ENCODE data around the gene PGAP3. TPM values are rescaled to one million over a fixed set of nuclear protein-coding genes. Genes with fewer than 3 reads are reported as not detected.

The PGAP3 gene
- total RNA-seq, 1 donor from 2014 or later: 12.2 TPM

GRCh38 chr17:39709319-39709997 lies 21.6 kb upstream of the PGAP3 start:
- H3K27me3 Mint-ChIP-seq (ENCODE audit: low read depth, unreplicated experiment): no peaks in the 10 kb centered on the region
- no peaks in the 10 kb centered on the region for H3K9me3 ChIP-seq (ENCODE audit: insufficient read depth, low read depth, low read length)
- H3K27ac ChIP-seq (ENCODE audit: low read depth, low read length): no peak overlapping the region
- no peak overlapping the region for H3K4me3 Mint-ChIP-seq (ENCODE audit: unreplicated experiment)
- peaks cover 36% of the 10 kb centered on the region for H4K20me1 ChIP-seq (ENCODE audit: insufficient read depth, low read length)
- peaks cover 10% of the 10 kb centered on the region for H3K4me1 ChIP-seq (ENCODE audit: insufficient read depth, low read length)
- no peak overlapping the region for H3K9ac ChIP-seq (ENCODE audit: low read length)
- no peak overlapping the region for H2AFZ ChIP-seq (ENCODE audit: low read depth, low read length)
- H3K79me2 ChIP-seq (ENCODE audit: insufficient read depth, low read length): peaks cover 22% of the 10 kb centered on the region
- FAIRE-seq (no peak), DNase-seq (ENCODE audit: low read depth) (no peak)
- no peak overlapping the region for H3K27ac Mint-ChIP-seq (ENCODE audit: unreplicated experiment)
- H3K4me1 Mint-ChIP-seq (ENCODE audit: low read depth, unreplicated experiment): peaks cover 5% of the 10 kb centered on the region
- peaks cover 17% of the 10 kb centered on the region for H3K36me3 ChIP-seq (ENCODE audit: insufficient read depth, low read length)
- no peaks in the 10 kb centered on the region for H3K27me3 ChIP-seq (ENCODE audit: insufficient read depth, low read length)
- no peak overlapping the region for H3K4me3 ChIP-seq (ENCODE audit: insufficient read depth, low read depth, low read length)
- peaks cover 13% of the 10 kb centered on the region for H3K36me3 Mint-ChIP-seq (ENCODE audit: low read depth, unreplicated experiment)
- TF ChIP-seq EZH2 (IDR thresholded peaks at IDR 0.05; ENCODE audit: insufficient read depth, low read length): no peak
- TF ChIP-seq, protein P1, sequence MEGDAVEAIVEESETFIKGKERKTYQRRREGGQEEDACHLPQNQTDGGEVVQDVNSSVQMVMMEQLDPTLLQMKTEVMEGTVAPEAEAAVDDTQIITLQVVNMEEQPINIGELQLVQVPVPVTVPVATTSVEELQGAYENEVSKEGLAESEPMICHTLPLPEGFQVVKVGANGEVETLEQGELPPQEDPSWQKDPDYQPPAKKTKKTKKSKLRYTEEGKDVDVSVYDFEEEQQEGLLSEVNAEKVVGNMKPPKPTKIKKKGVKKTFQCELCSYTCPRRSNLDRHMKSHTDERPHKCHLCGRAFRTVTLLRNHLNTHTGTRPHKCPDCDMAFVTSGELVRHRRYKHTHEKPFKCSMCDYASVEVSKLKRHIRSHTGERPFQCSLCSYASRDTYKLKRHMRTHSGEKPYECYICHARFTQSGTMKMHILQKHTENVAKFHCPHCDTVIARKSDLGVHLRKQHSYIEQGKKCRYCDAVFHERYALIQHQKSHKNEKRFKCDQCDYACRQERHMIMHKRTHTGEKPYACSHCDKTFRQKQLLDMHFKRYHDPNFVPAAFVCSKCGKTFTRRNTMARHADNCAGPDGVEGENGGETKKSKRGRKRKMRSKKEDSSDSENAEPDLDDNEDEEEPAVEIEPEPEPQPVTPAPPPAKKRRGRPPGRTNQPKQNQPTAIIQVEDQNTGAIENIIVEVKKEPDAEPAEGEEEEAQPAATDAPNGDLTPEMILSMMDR (IDR thresholded peaks at IDR 0.05; ENCODE audit: insufficient read depth, low read depth, low read length): no peak
- no peak overlapping the region for H3K4me2 ChIP-seq (ENCODE audit: low read length)
- H3K9me3 Mint-ChIP-seq (ENCODE audit: unreplicated experiment): no peaks in the 10 kb centered on the region

DNA sequence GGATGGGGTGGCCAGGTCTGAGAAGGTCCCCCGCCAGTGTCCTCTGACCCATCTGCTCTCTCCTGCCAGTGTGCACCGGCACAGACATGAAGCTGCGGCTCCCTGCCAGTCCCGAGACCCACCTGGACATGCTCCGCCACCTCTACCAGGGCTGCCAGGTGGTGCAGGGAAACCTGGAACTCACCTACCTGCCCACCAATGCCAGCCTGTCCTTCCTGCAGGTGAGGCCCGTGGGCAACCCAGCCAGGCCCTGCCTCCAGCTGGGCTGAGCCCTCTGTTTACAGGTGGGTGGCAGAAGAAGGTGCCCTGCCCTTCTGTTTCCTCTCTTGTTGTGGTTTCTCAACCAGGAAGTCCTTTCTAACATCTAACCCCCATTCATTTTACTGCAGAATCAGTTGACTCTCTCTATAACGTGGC lies 19.1 kb upstream of the PGAP3 start:
- H3K27me3 Mint-ChIP-seq (ENCODE audit: low read depth, unreplicated experiment): no peaks in the 10 kb centered on the region
- Histone ChIP-seq H3K79me2 (ENCODE audit: insufficient read depth, low read length) (peaks cover 45% of the 10 kb centered on the region), H3K27ac (ENCODE audit: low read depth, low read length) (no peak overlapping the region), H3K4me2 (ENCODE audit: low read length) (no peak overlapping the region), H3K27me3 (ENCODE audit: insufficient read depth, low read length) (no peaks in the 10 kb centered on the region), H2AFZ (ENCODE audit: low read depth, low read length) (no peak overlapping the region), H3K9ac (ENCODE audit: low read length) (no peak overlapping the region), H3K4me1 (ENCODE audit: insufficient read depth, low read length) (peaks cover 10% of the 10 kb centered on the region), H4K20me1 (ENCODE audit: insufficient read depth, low read length) (peaks cover 61% of the 10 kb centered on the region), H3K36me3 (ENCODE audit: insufficient read depth, low read length) (peaks cover 16% of the 10 kb centered on the region), H3K4me3 (ENCODE audit: insufficient read depth, low read depth, low read length) (no peak overlapping the region), H3K9me3 (ENCODE audit: insufficient read depth, low read depth, low read length) (no peaks in the 10 kb centered on the region)
- H3K36me3 Mint-ChIP-seq (ENCODE audit: low read depth, unreplicated experiment): peaks cover 13% of the 10 kb centered on the region
- no peak for DNase-seq (ENCODE audit: low read depth)
- H3K27ac Mint-ChIP-seq (ENCODE audit: unreplicated experiment): no peak overlapping the region
- H3K9me3 Mint-ChIP-seq (ENCODE audit: unreplicated experiment): no peaks in the 10 kb centered on the region
- no peak for FAIRE-seq
- peaks cover 10% of the 10 kb centered on the region for H3K4me1 Mint-ChIP-seq (ENCODE audit: low read depth, unreplicated experiment)
- TF ChIP-seq EZH2 (IDR thresholded peaks at IDR 0.05; ENCODE audit: insufficient read depth, low read length): no peak
- TF ChIP-seq, protein P1 (IDR thresholded peaks at IDR 0.05; ENCODE audit: insufficient read depth, low read depth, low read length): no peak
- H3K4me3 Mint-ChIP-seq (ENCODE audit: unreplicated experiment): no peak overlapping the region

- H3K36me3 Mint-ChIP-seq (ENCODE audit: low read depth, unreplicated experiment): peaks cover 13% of the 10 kb centered on the region
- Histone ChIP-seq H3K27ac (ENCODE audit: low read depth, low read length) (no peak overlapping the region), H3K4me1 (ENCODE audit: insufficient read depth, low read length) (peaks cover 15% of the 10 kb centered on the region), H3K79me2 (ENCODE audit: insufficient read depth, low read length) (peaks cover 50% of the 10 kb centered on the region), H3K4me2 (ENCODE audit: low read length) (no peak overlapping the region), H3K36me3 (ENCODE audit: insufficient read depth, low read length) (peaks cover 12% of the 10 kb centered on the region), H3K9me3 (ENCODE audit: insufficient read depth, low read depth, low read length) (no peaks in the 10 kb centered on the region), H4K20me1 (ENCODE audit: insufficient read depth, low read length) (peaks cover 66% of the 10 kb centered on the region), H3K9ac (ENCODE audit: low read length) (no peak overlapping the region), H3K27me3 (ENCODE audit: insufficient read depth, low read length) (no peaks in the 10 kb centered on the region), H3K4me3 (ENCODE audit: insufficient read depth, low read depth, low read length) (no peak overlapping the region), H2AFZ (ENCODE audit: low read depth, low read length) (no peak overlapping the region)
- H3K4me1 Mint-ChIP-seq (ENCODE audit: low read depth, unreplicated experiment): peaks cover 15% of the 10 kb centered on the region
- no peak for DNase-seq (ENCODE audit: low read depth)
- H3K27ac Mint-ChIP-seq (ENCODE audit: unreplicated experiment): no peak overlapping the region
- H3K9me3 Mint-ChIP-seq (ENCODE audit: unreplicated experiment): no peaks in the 10 kb centered on the region
- TF ChIP-seq EZH2 (IDR thresholded peaks at IDR 0.05; ENCODE audit: insufficient read depth, low read length): no peak
- TF ChIP-seq, protein P1 (IDR thresholded peaks at IDR 0.05; ENCODE audit: insufficient read depth, low read depth, low read length): no peak
- no peak for FAIRE-seq
- no peak overlapping the region for H3K4me3 Mint-ChIP-seq (ENCODE audit: unreplicated experiment)
- H3K27me3 Mint-ChIP-seq (ENCODE audit: low read depth, unreplicated experiment): no peaks in the 10 kb centered on the region
Measured at GRCh38 chr17:39706383-39706782, 18.5 kb upstream of the PGAP3 start.
